ENCODE results near the gene KAT7. TPM values are rescaled to one million over a fixed set of nuclear protein-coding genes. Genes with fewer than 3 reads are reported as not detected.

The KAT7 gene
- polyA plus RNA-seq, 3 donors = 17.5 to 28.1 (median 18.1) TPM

DNA sequence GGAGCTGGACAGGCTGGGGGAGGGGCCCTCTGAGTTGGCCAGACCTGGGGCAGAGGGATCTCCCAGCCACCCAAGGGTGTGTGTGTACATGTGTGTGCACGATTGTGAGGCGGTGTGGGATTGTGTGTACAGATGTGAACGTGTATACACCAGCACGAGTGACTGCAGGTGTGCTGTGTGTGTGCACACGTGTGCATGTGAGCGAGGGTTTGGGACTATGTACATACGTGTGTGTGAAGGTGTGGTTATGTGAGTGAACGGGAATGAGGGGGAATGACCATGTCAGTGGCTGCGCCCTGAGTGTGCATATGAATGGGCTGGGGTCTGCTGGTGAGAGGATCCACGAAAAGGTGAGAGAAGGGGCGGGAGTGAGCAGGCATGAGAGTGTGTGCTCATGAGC is 81.8 kb downstream of the KAT7 start:
- Histone ChIP-seq H3K4me2 (replicated peaks; ENCODE audit: extremely low read depth, low read length, poor library complexity, severe bottlenecking) (no peak overlapping the region), H2AFZ (ENCODE audit: insufficient read depth, low read depth, low read length, poor library complexity, severe bottlenecking) (no peak overlapping the region), H3K9ac (ENCODE audit: insufficient read depth, low read length, poor library complexity, severe bottlenecking) (no peak overlapping the region), H3K79me2 (ENCODE audit: insufficient read depth, low read length) (no peaks in the 10 kb centered on the region), H3K4me3 (replicated peaks in 1 of 3; ENCODE audit: low read depth in 2 of 3, low read length in 3 of 3) (no peak overlapping the region), H3K27me3 (ENCODE audit: control insufficient read depth in 2 of 2, insufficient read depth in 2 of 2, low read length in 2 of 2) (no peaks in the 10 kb centered on the region), H3K36me3 (replicated peaks in 1 of 2; ENCODE audit: control insufficient read depth in 1 of 2, insufficient read depth in 2 of 2, low read length in 2 of 2) (no peaks in the 10 kb centered on the region), H3K9me3 (replicated peaks in 1 of 2; ENCODE audit: control insufficient read depth in 1 of 2, insufficient read depth in 1 of 2, low read length in 2 of 2) (no peaks in the 10 kb centered on the region), H3K27ac (ENCODE audit: low read depth in 1 of 2, low read length in 2 of 2) (no peak overlapping the region), H3K4me1 (ENCODE audit: control insufficient read depth in 1 of 2, insufficient read depth in 2 of 2, low read length in 2 of 2) (no peaks in the 10 kb centered on the region), H4K20me1 (ENCODE audit: insufficient read depth, low read length) (no peaks in the 10 kb centered on the region)
- TF ChIP-seq, protein P1, sequence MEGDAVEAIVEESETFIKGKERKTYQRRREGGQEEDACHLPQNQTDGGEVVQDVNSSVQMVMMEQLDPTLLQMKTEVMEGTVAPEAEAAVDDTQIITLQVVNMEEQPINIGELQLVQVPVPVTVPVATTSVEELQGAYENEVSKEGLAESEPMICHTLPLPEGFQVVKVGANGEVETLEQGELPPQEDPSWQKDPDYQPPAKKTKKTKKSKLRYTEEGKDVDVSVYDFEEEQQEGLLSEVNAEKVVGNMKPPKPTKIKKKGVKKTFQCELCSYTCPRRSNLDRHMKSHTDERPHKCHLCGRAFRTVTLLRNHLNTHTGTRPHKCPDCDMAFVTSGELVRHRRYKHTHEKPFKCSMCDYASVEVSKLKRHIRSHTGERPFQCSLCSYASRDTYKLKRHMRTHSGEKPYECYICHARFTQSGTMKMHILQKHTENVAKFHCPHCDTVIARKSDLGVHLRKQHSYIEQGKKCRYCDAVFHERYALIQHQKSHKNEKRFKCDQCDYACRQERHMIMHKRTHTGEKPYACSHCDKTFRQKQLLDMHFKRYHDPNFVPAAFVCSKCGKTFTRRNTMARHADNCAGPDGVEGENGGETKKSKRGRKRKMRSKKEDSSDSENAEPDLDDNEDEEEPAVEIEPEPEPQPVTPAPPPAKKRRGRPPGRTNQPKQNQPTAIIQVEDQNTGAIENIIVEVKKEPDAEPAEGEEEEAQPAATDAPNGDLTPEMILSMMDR (IDR thresholded peaks at IDR 0.05) = no peak
- Mint-ChIP-seq H3K4me1 (peaks cover 2% of the 10 kb centered on the region), H3K9me3 (peaks cover 0 to 1% (median 0%) of the 10 kb centered on the region in 7 donors), H3K27ac (no peak overlapping the region), H3K36me3 (no peaks in the 10 kb centered on the region), H3K4me3 (peak overlapping the region in 1 of 2 donors; percentile 13), H3K27me3 (ENCODE audit: low read depth in 3 of 3) (peaks cover 6 to 19% (median 19%) of the 10 kb centered on the region in 3 donors)
- DNase-seq = no peak
- WGBS (ENCODE audit: insufficient coverage) = 93% methylated on average over 10 of the region's 11 CpGs
- intact Hi-C loops (cut with micrococcal nuclease) = no loop called here

DNA sequence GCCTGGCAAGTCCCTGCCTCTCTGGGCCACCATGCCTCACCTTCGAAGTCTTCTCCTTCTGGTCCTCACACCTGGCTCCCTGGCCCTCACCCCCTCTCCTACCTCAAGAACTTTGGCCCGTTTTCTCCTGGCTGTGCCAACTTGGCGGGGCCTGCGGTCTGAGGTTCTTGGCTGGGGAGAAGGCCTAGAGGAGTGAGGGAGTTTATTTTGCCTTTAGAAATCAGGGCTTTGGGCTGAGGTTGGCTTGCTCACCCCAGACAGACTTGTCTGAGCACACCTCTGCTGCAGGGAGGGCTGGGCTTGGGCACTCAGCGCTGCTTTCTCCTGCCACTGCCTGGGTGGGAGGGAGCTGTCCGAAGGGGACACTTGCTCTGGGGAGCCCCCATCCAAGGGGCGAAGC is 82.7 kb downstream of the KAT7 start:
- TF ChIP-seq, protein P1 (IDR thresholded peaks at IDR 0.05) = no peak
- no peak overlapping the region for H3K4me2 ChIP-seq (replicated peaks; ENCODE audit: extremely low read depth, low read length, poor library complexity, severe bottlenecking)
- Mint-ChIP-seq H3K4me3 (no peak overlapping the region), H3K4me1 (peaks cover 2% of the 10 kb centered on the region), H3K36me3 (no peaks in the 10 kb centered on the region), H3K27me3 (ENCODE audit: low read depth in 3 of 3) (peaks cover 12 to 23% (median 22%) of the 10 kb centered on the region in 3 donors), H3K9me3 (peaks cover 0 to 1% (median 0%) of the 10 kb centered on the region in 7 donors), H3K27ac (no peak overlapping the region)
- no peak overlapping the region for H3K27ac ChIP-seq (ENCODE audit: low read depth in 1 of 2, low read length in 2 of 2)
- no peaks in the 10 kb centered on the region for H3K4me1 ChIP-seq (ENCODE audit: control insufficient read depth in 1 of 2, insufficient read depth in 2 of 2, low read length in 2 of 2)
- H4K20me1 ChIP-seq (ENCODE audit: insufficient read depth, low read length) = no peaks in the 10 kb centered on the region
- H3K36me3 ChIP-seq (replicated peaks in 1 of 2; ENCODE audit: control insufficient read depth in 1 of 2, insufficient read depth in 2 of 2, low read length in 2 of 2) = no peaks in the 10 kb centered on the region
- H2AFZ ChIP-seq (ENCODE audit: insufficient read depth, low read depth, low read length, poor library complexity, severe bottlenecking) = no peak overlapping the region
- no peak overlapping the region for H3K9ac ChIP-seq (ENCODE audit: insufficient read depth, low read length, poor library complexity, severe bottlenecking)
- intact Hi-C loops (cut with micrococcal nuclease) = no loop called here
- no peaks in the 10 kb centered on the region for H3K27me3 ChIP-seq (ENCODE audit: control insufficient read depth in 2 of 2, insufficient read depth in 2 of 2, low read length in 2 of 2)
- 100% methylated on average over 3 of the region's 7 CpGs for WGBS (ENCODE audit: insufficient coverage)
- no peak overlapping the region for H3K4me3 ChIP-seq (replicated peaks in 1 of 3; ENCODE audit: low read depth in 2 of 3, low read length in 3 of 3)
- H3K9me3 ChIP-seq (replicated peaks in 1 of 2; ENCODE audit: control insufficient read depth in 1 of 2, insufficient read depth in 1 of 2, low read length in 2 of 2) = no peaks in the 10 kb centered on the region
- no peaks in the 10 kb centered on the region for H3K79me2 ChIP-seq (ENCODE audit: insufficient read depth, low read length)
- DNase-seq = no peak

Data from CD14-positive monocyte (primary cell).